H9 (cell line): ENCODE measurements around the gene CDC45. TPM values are rescaled to one million over a fixed set of nuclear protein-coding genes. Genes with fewer than 3 reads are reported as not detected.

Experiments used
- DNase-seq: peaks from one replicate; pipeline ENCODE4 v3.0.0-alpha.2; 2017
- H2AFZ ChIP-seq: one replicate; pipeline ENCODE4 v1.6.1; 2013; ENCODE audit warnings: mild to moderate bottlenecking, low read length, control low read depth, moderate library complexity
- H2AK5ac ChIP-seq: 2 replicates; pipeline ENCODE4 v1.6.1; 2013; ENCODE audit warnings: low read length, control low read depth, mixed read lengths; ENCODE audit not compliant: insufficient read length
- H2BK120ac ChIP-seq: one replicate; pipeline ENCODE4 v1.6.1; 2013; ENCODE audit warnings: low read depth, mild to moderate bottlenecking, low read length, control low read depth, inconsistent platforms; ENCODE audit not compliant: poor library complexity, severe bottlenecking
- H2BK12ac ChIP-seq: 2 replicates; pipeline ENCODE4 v1.6.1; 2013; ENCODE audit warnings: low read length, control low read depth, mixed read lengths, low read depth; ENCODE audit not compliant: insufficient read length
- H2BK15ac ChIP-seq: 2 replicates; pipeline ENCODE4 v1.6.1; 2013; ENCODE audit warnings: low read depth, low read length, control low read depth
- H2BK20ac ChIP-seq: one replicate; pipeline ENCODE4 v1.6.1; 2013; ENCODE audit warnings: low read depth, mild to moderate bottlenecking, low read length, control low read depth, inconsistent platforms; ENCODE audit not compliant: poor library complexity, severe bottlenecking
- H2BK5ac ChIP-seq: 2 replicates; pipeline ENCODE4 v1.6.1; 2013; ENCODE audit warnings: low read length, control low read depth, mixed read lengths; ENCODE audit not compliant: insufficient read length
- H3K14ac ChIP-seq: 2 replicates; pipeline ENCODE4 v1.6.1; 2013; ENCODE audit warnings: low read length, control low read depth; ENCODE audit not compliant: insufficient read depth
- H3K18ac ChIP-seq: 2 replicates; pipeline ENCODE4 v1.6.1; 2013; ENCODE audit warnings: low read depth, mild to moderate bottlenecking, mixed read lengths, low read length, control low read depth; ENCODE audit not compliant: insufficient read length
- H3K23ac ChIP-seq: 2 replicates; pipeline ENCODE4 v1.6.1; 2013; ENCODE audit warnings: low read length, control low read depth, mixed read lengths, low read depth; ENCODE audit not compliant: insufficient read length
- H3K23me2 ChIP-seq: 2 replicates; pipeline ENCODE4 v1.6.1; 2013; ENCODE audit warnings: low read depth, mild to moderate bottlenecking, mixed read lengths, low read length, control low read depth; ENCODE audit not compliant: insufficient read length, poor library complexity, severe bottlenecking
- H3K27ac ChIP-seq: 2 replicates; pipeline ENCODE4 v1.5.1; 2013; ENCODE audit warnings: low read length, control low read depth, mixed read lengths, low read depth; ENCODE audit not compliant: insufficient read length
- H3K27me3 ChIP-seq: 2 replicates; pipeline ENCODE4 v1.6.1; 2013; ENCODE audit warnings: low read length, control low read depth, inconsistent platforms; ENCODE audit not compliant: insufficient read depth
- H3K4ac ChIP-seq: 2 replicates; pipeline ENCODE4 v1.6.1; 2013; ENCODE audit warnings: low read depth, mild to moderate bottlenecking, control low read depth, inconsistent platforms, low read length, moderate library complexity
- H3K4me1 ChIP-seq: 2 replicates; pipeline ENCODE4 v1.6.1; 2013; ENCODE audit warnings: low read length, control low read depth, inconsistent platforms; ENCODE audit not compliant: insufficient read depth
- H3K4me2 ChIP-seq: 2 replicates; pipeline ENCODE4 v1.6.1; 2013; ENCODE audit warnings: low read length, control low read depth, mixed read lengths; ENCODE audit not compliant: insufficient read length, insufficient read depth
- H3K56ac ChIP-seq: 2 replicates; pipeline ENCODE4 v1.6.1; 2013; ENCODE audit warnings: low read depth, mild to moderate bottlenecking, mixed read lengths, low read length, control low read depth; ENCODE audit not compliant: insufficient read length
- H3K79me1 ChIP-seq: 2 replicates; pipeline ENCODE4 v1.6.1; 2013; ENCODE audit warnings: low read depth, mild to moderate bottlenecking, moderate library complexity, low read length, control low read depth, inconsistent platforms; ENCODE audit not compliant: insufficient read depth, poor library complexity, severe bottlenecking
- H3K79me2 ChIP-seq: 2 replicates; pipeline ENCODE4 v1.6.1; 2013; ENCODE audit warnings: low read length, control low read depth, inconsistent platforms; ENCODE audit not compliant: insufficient read depth
- H3K9ac ChIP-seq: 2 replicates; pipeline ENCODE4 v1.6.1; 2013; ENCODE audit warnings: low read length, control low read depth, mixed read lengths; ENCODE audit not compliant: insufficient read length; ENCODE audit errors: extremely low read depth
- H3K9me3 ChIP-seq: one replicate; pipeline ENCODE4 v1.6.1; 2013; ENCODE audit warnings: low read depth, low read length, inconsistent platforms; ENCODE audit not compliant: control insufficient read depth
- H3T11ph ChIP-seq: one replicate; pipeline ENCODE4 v1.6.1; 2013; ENCODE audit warnings: mild to moderate bottlenecking, low read length, control low read depth, inconsistent platforms
- H4K20me1 ChIP-seq: one replicate; pipeline ENCODE4 v1.6.1; 2013; ENCODE audit not compliant: control insufficient read depth, insufficient read length, insufficient read depth
- H4K5ac ChIP-seq: 2 replicates; pipeline ENCODE4 v1.6.1; 2013; ENCODE audit warnings: low read depth, mild to moderate bottlenecking, mixed read lengths, low read length, control low read depth; ENCODE audit not compliant: insufficient read length
- H4K8ac ChIP-seq: replicated peaks from 2 replicates; pipeline ENCODE4 v1.6.1; 2013; ENCODE audit warnings: low read length, control low read depth, mixed read lengths, low read depth; ENCODE audit not compliant: insufficient read length
- H4K91ac ChIP-seq: 2 replicates; pipeline ENCODE4 v1.6.1; 2013; ENCODE audit warnings: low read depth, mild to moderate bottlenecking, moderate library complexity, mixed read lengths, low read length, control low read depth; ENCODE audit not compliant: insufficient read length
- H3K27ac Mint-ChIP-seq, 3 experiments: 2 replicates in 2 of 3; 3 replicates in 1 of 3; pipeline ENCODE4 v1.8.0; 2020 to 2021; ENCODE audit warnings: mixed read lengths in 3 of 3, mild to moderate bottlenecking in 1 of 3, moderate library complexity in 1 of 3
- H3K27me3 Mint-ChIP-seq: 2 replicates; pipeline ENCODE4 v1.8.0; 2021; ENCODE audit warnings: low read depth, mild to moderate bottlenecking, moderate library complexity, mixed read lengths
- H3K36me3 Mint-ChIP-seq, 3 experiments: 2 replicates in 2 of 3; 3 replicates in 1 of 3; pipeline ENCODE4 v1.8.0; 2020 to 2021; ENCODE audit warnings: low read depth in 3 of 3, mixed read lengths in 3 of 3; ENCODE audit not compliant: insufficient read depth in 1 of 3
- H3K4me1 Mint-ChIP-seq, 2 experiments: 2 replicates each; pipeline ENCODE4 v1.8.0; 2020; ENCODE audit warnings: mixed read lengths in 2 of 2
- H3K4me3 Mint-ChIP-seq, 2 experiments: 2 replicates in 1 of 2; 3 replicates in 1 of 2; pipeline ENCODE4 v1.8.0; 2020 to 2021; ENCODE audit warnings: mild to moderate bottlenecking in 2 of 2, mixed read lengths in 2 of 2, moderate library complexity in 1 of 2
- H3K9me3 Mint-ChIP-seq, 2 experiments: 2 replicates in 1 of 2; 3 replicates in 1 of 2; pipeline ENCODE4 v1.8.0; 2020; ENCODE audit warnings: mild to moderate bottlenecking in 2 of 2, mixed read lengths in 2 of 2, moderate library complexity in 1 of 2
- WGBS: extraction: QIAGEN DNeasy Blood & Tissue Kit; methylation state at CpG from one replicate; pipeline ENCODE4 v1.1.7; 2013; ENCODE audit warnings: missing lambda C conversion rate, low lambda C conversion rate, mixed read lengths; ENCODE audit not compliant: insufficient read length; ENCODE audit errors: extremely low coverage; 5-methylcytosine and 5-hydroxymethylcytosine counted together
- total RNA-seq: library from RNA; stranded (reverse); gene quantifications from 2 replicates; pipeline ENCODE4 v1.2.1, GENCODE V29; 2021
- TF ChIP-seq, protein P1 (sequence below): fragments of 200-600 bp; sonication (generic); conservative IDR thresholded peaks from 3 replicates; pipeline ENCODE4 v1.8.0; 2021; ENCODE audit warnings: antibody characterized with exemption, mild to moderate bottlenecking

Gene CDC45
- total RNA-seq, 1 experiment from 2014 or later: 35.7 TPM

DNA sequence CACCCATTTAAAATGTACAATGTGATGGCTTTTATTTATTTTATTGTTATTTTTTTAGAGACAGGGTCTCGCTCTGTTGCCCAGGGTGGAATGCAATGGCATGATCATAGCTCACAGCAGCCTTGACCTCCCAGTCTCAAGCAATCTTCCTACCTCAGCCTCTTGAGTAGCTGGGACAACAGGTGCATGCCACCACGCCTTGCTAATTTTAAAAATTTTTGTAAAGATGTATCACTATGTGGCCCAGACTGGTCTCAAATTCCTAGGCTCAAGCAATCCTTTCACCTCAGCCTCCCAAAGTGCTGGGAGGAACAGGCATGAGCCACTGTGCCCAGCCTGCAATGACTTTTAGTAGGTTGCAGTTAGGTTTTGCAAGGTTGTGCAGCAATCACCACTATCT, 30.2 kb downstream of the CDC45 start:
- Histone ChIP-seq H4K8ac (no peak overlapping the region), H2BK12ac (no peak overlapping the region)
- H3K27ac Mint-ChIP-seq: no peak overlapping the region

More for the DNA sequence above, 30.2 kb downstream of the CDC45 start:
- H3K18ac ChIP-seq: no peak overlapping the region
- no peak overlapping the region for H2AFZ ChIP-seq
- Mint-ChIP-seq H3K4me1 (0 out of 4 replicates have a peak, but pooled peaks cover 0 to 3% of the 10 kb centered on the region in 2 experiments), H3K27me3 (no peaks in the 10 kb centered on the region; the same call in none of the 2 replicates), H3K9me3 (no peaks in the 10 kb centered on the region), H3K4me3 (no peak overlapping the region), H3K36me3 (peaks cover 17 to 81% (median 64%) of the 10 kb centered on the region in 3 experiments)
- H3K4ac ChIP-seq: no peak overlapping the region
- no peak overlapping the region for H3T11ph ChIP-seq
- no peaks in the 10 kb centered on the region for H3K4me1 ChIP-seq
- no peak for DNase-seq
- no peak overlapping the region for H3K14ac ChIP-seq
- H3K9me3 ChIP-seq: no peaks in the 10 kb centered on the region
- H2BK120ac ChIP-seq: no peak overlapping the region
- no peak overlapping the region for H3K9ac ChIP-seq
- no peak overlapping the region for H3K56ac ChIP-seq
- H2BK20ac ChIP-seq: no peak overlapping the region
- no peaks in the 10 kb centered on the region for H3K27me3 ChIP-seq
- H2BK15ac ChIP-seq: no peak overlapping the region
- no peak overlapping the region for H3K23ac ChIP-seq
- H2BK5ac ChIP-seq: no peak overlapping the region
- no peak overlapping the region for H4K91ac ChIP-seq
- H4K5ac ChIP-seq: no peak overlapping the region
- no peak overlapping the region for H2AK5ac ChIP-seq
- WGBS: no CpG with 5 or more reads among the region's 2 CpGs
- H3K23me2 ChIP-seq: no peaks in the 10 kb centered on the region
- H3K79me1 ChIP-seq: no peaks in the 10 kb centered on the region
- no peaks in the 10 kb centered on the region for H3K79me2 ChIP-seq
- no peaks in the 10 kb centered on the region for H4K20me1 ChIP-seq
- H3K27ac ChIP-seq: no peak overlapping the region
- TF ChIP-seq, protein P1, sequence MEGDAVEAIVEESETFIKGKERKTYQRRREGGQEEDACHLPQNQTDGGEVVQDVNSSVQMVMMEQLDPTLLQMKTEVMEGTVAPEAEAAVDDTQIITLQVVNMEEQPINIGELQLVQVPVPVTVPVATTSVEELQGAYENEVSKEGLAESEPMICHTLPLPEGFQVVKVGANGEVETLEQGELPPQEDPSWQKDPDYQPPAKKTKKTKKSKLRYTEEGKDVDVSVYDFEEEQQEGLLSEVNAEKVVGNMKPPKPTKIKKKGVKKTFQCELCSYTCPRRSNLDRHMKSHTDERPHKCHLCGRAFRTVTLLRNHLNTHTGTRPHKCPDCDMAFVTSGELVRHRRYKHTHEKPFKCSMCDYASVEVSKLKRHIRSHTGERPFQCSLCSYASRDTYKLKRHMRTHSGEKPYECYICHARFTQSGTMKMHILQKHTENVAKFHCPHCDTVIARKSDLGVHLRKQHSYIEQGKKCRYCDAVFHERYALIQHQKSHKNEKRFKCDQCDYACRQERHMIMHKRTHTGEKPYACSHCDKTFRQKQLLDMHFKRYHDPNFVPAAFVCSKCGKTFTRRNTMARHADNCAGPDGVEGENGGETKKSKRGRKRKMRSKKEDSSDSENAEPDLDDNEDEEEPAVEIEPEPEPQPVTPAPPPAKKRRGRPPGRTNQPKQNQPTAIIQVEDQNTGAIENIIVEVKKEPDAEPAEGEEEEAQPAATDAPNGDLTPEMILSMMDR: no peak
- H3K4me2 ChIP-seq: no peak overlapping the region
